Adrenal gland (tissue), 12 donors: ENCODE data around the gene NADSYN1. TPM values are rescaled to one million over a fixed set of nuclear protein-coding genes. Genes with fewer than 3 reads are reported as not detected.

ENCODE experiments used
- DNase-seq, 7 donors: peaks; one replicate each; pipeline ENCODE4 v3.0.0-alpha.2; 2019 to 2020
- H3K27ac ChIP-seq, 5 donors: fragments of 200-600 bp; sonication (generic) in 4 of 5; 1 replicate in 3 of 5; 2 replicates in 2 of 5; pipeline versions ENCODE4 v1.5.1 to v1.8.0; 2016 to 2020; ENCODE audit warnings: mild to moderate bottlenecking in 1 of 5
- H3K27me3 ChIP-seq: fragments of 200-600 bp; 2 replicates; pipeline ENCODE4 v1.8.0; 2021
- H3K36me3 ChIP-seq, 2 donors: fragments of 200-600 bp; replicated peaks in 1 of 2; 1 replicate in 1 of 2; 2 replicates in 1 of 2; pipeline versions ENCODE4 v1.5.1 to v1.8.0; 2018 to 2022
- H3K4me1 ChIP-seq, 2 donors: fragments of 200-600 bp; replicated peaks in 1 of 2; 1 replicate in 1 of 2; 2 replicates in 1 of 2; pipeline versions ENCODE4 v1.5.1 to v1.8.0; 2018 to 2021
- H3K4me3 ChIP-seq, 4 donors: fragments of 200-600 bp; sonication (generic) in 3 of 4; one replicate each; pipeline ENCODE4 v1.5.1; 2016 to 2018
- H3K9me3 ChIP-seq, 3 donors: fragments of 200-600 bp; sonication (generic) in 1 of 3; replicated peaks in 1 of 3; 1 replicate in 2 of 3; 2 replicates in 1 of 3; pipeline versions ENCODE4 v1.5.1 to v1.8.0; 2016 to 2021
- POLR2A ChIP-seq, 2 donors: fragments of 450-650 bp; IDR thresholded peaks; one replicate each; pipeline ENCODE4 v1.6.1; 2017; ENCODE audit warnings: antibody characterized with exemption in 2 of 2, mild to moderate bottlenecking in 2 of 2, moderate library complexity in 1 of 2
- WGBS, 4 donors: extraction: QIAGEN DNeasy Blood & Tissue Kit in 2 of 4; methylation state at CpG; one replicate each; pipeline versions ENCODE4 v1.1.5 to v1.1.7; 2013 to 2017; 5-methylcytosine and 5-hydroxymethylcytosine counted together
- intact Hi-C, 2 donors: fragments of 100-400 bp; cut with DNase I; formaldehyde crosslinking; loops; one replicate each; pipeline versions ENCODE4 v1.14.1 to v1.15.0; 2022 to 2023
- polyA plus RNA-seq, 3 donors: library from polyadenylated mRNA; stranded (reverse); fragments of 200-250 nt in 2 of 3; fragments of 350-450 nt in 1 of 3; fragmentation: Illumina TruSeq in 1 of 3; extraction: RNeasy Lipid Tissue Mini Kit (QIAGEN cat#74804) in 1 of 3; gene quantifications; one replicate each; pipeline ENCODE4 v1.2.3, GENCODE V29; 2013 to 2014
- total RNA-seq, 9 donors: library from RNA; depleted of rRNA in 4 of 9; stranded (reverse); fragments of >200 nt in 4 of 9; fragments of 120-200 nt in 1 of 9; fragmentation: NEBNext Ultra II Directional in 1 of 9; extraction: Animal tissue kit (Norgen Biotek cat#: 25700) in 1 of 9; gene quantifications; one replicate each; pipeline versions ENCODE4 v1.1.0 to v1.2.4, GENCODE V29; 2013 to 2023
- TF ChIP-seq, protein P1 (sequence below), 6 experiments: fragments of 450-650 bp in 4 of 6; fragments of 200-600 bp in 2 of 6; sonication (generic) in 1 of 6; IDR thresholded peaks; 1 replicate in 5 of 6; 2 replicates in 1 of 6; pipeline versions ENCODE4 v1.5.1 to v1.8.0; 2016 to 2021; ENCODE audit warnings: antibody characterized with exemption in 6 of 6, mild to moderate bottlenecking in 2 of 6, moderate library complexity in 1 of 6
- donor health status: healthy with polysubstance abuse.
- donor health status: Bipolar disorder and iron deficiency.
- donor health status: DM: yes; HTN: yes; CAD: no.
- donor health status: DM: no; HTN: no; CAD: no.
- donor health status: DM: no; HTN: no; CAD: no.
- donor health status: DM: yes; HTN: yes; CAD: no.

NADSYN1 gene
- total and polyA plus RNA-seq, 12 donors: 37.1 to 128 (median 58.5) TPM

- DNase-seq: no peak
- H3K27ac ChIP-seq: no peak overlapping the region
- H3K27me3 ChIP-seq: no peaks in the 10 kb centered on the region
- intact Hi-C loops: no loop called here
- TF ChIP-seq, protein P1, sequence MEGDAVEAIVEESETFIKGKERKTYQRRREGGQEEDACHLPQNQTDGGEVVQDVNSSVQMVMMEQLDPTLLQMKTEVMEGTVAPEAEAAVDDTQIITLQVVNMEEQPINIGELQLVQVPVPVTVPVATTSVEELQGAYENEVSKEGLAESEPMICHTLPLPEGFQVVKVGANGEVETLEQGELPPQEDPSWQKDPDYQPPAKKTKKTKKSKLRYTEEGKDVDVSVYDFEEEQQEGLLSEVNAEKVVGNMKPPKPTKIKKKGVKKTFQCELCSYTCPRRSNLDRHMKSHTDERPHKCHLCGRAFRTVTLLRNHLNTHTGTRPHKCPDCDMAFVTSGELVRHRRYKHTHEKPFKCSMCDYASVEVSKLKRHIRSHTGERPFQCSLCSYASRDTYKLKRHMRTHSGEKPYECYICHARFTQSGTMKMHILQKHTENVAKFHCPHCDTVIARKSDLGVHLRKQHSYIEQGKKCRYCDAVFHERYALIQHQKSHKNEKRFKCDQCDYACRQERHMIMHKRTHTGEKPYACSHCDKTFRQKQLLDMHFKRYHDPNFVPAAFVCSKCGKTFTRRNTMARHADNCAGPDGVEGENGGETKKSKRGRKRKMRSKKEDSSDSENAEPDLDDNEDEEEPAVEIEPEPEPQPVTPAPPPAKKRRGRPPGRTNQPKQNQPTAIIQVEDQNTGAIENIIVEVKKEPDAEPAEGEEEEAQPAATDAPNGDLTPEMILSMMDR (IDR thresholded peaks at IDR 0.05): no peak
- no peak for TF ChIP-seq POLR2A (IDR thresholded peaks at IDR 0.05)
- no peaks in the 10 kb centered on the region for H3K4me1 ChIP-seq
- 89 to 96% (median 94%) methylated on average over 5 to 10 of the region's 10 CpGs for WGBS, 4 donors
- H3K4me3 ChIP-seq: no peak overlapping the region
- no peaks in the 10 kb centered on the region for H3K9me3 ChIP-seq
- H3K36me3 ChIP-seq: peaks cover 0 to 37% of the 10 kb centered on the region in 2 donors
Observed at GRCh38 chr11:71502026-71502425, 49.0 kb downstream of the NADSYN1 start.

GRCh38 chr11:71502871-71503435, 50.0 kb downstream of the NADSYN1 start:
- Histone ChIP-seq H3K27ac (no peak overlapping the region), H3K27me3 (no peaks in the 10 kb centered on the region), H3K4me3 (no peak overlapping the region), H3K4me1 (no peaks in the 10 kb centered on the region), H3K36me3 (peaks cover 0 to 28% of the 10 kb centered on the region in 2 donors), H3K9me3 (peaks cover 0 to 6% (median 0%) of the 10 kb centered on the region in 3 donors)
- intact Hi-C loops: no loop called here
- WGBS, 4 donors: 91 to 97% (median 94%) methylated on average over 12 to 15 of the region's 15 CpGs
- DNase-seq: no peak
- TF ChIP-seq POLR2A (IDR thresholded peaks at IDR 0.05): no peak
- TF ChIP-seq, protein P1 (IDR thresholded peaks at IDR 0.05): no peak

- peak in 1 of 7 donors; percentile 26 for DNase-seq
- peaks cover 0 to 9% (median 0%) of the 10 kb centered on the region in 3 donors for H3K9me3 ChIP-seq
- peaks cover 0 to 12% of the 10 kb centered on the region in 2 donors for H3K36me3 ChIP-seq
- intact Hi-C loops: no loop called here
- WGBS, 4 donors: 78 to 90% (median 80%) methylated on average over 10 of the region's 10 CpGs
- no peak overlapping the region for H3K4me3 ChIP-seq
- no peak overlapping the region for H3K27ac ChIP-seq
- H3K27me3 ChIP-seq: no peaks in the 10 kb centered on the region
- no peaks in the 10 kb centered on the region for H3K4me1 ChIP-seq
- TF ChIP-seq, protein P1 (IDR thresholded peaks at IDR 0.05): no peak
- no peak for TF ChIP-seq POLR2A (IDR thresholded peaks at IDR 0.05)
Observed at GRCh38 chr11:71504531-71504930, 51.5 kb downstream of the NADSYN1 start.

GRCh38 chr11:71505001-71505400, 52.0 kb downstream of the NADSYN1 start:
- Histone ChIP-seq H3K4me1 (no peaks in the 10 kb centered on the region), H3K27ac (no peak overlapping the region), H3K36me3 (peaks cover 0 to 8% of the 10 kb centered on the region in 2 donors), H3K4me3 (no peak overlapping the region), H3K9me3 (peaks cover 0 to 9% (median 0%) of the 10 kb centered on the region in 3 donors), H3K27me3 (no peaks in the 10 kb centered on the region)
- 55 to 72% (median 72%) methylated on average over 2 of the region's 2 CpGs for WGBS, 4 donors
- TF ChIP-seq POLR2A (IDR thresholded peaks at IDR 0.05): no peak
- TF ChIP-seq, protein P1 (IDR thresholded peaks at IDR 0.05): no peak
- intact Hi-C loops: no loop called here
- no peak for DNase-seq
